ENCODE data around the gene TUBGCP2. TPM values are rescaled to one million over a fixed set of nuclear protein-coding genes. Genes with fewer than 3 reads are reported as not detected.

Gene TUBGCP2
- total and polyA plus RNA-seq, 9 of the 15 experiments (the other 6 are each of a cell fraction or from before 2014, with no cell fraction given): 4.3 to 56.6 (median 28.4) TPM

GRCh38 chr10:133260895-133261725 lies 47.6 kb downstream of the TUBGCP2 start (continued):
- TF ChIP-seq TRIM24 (IDR thresholded peaks at IDR 0.05) (no peak), MYBL2 (IDR thresholded peaks at IDR 0.05; ENCODE audit: low read depth) (no peak), MYBL2 (CRISPR knock-in tag; IDR thresholded peaks at IDR 0.05; ENCODE audit: borderline replicate concordance) (no peak), HIVEP1 (CRISPR knock-in tag; IDR thresholded peaks at IDR 0.05) (no peak), CREB5 (CRISPR knock-in tag; IDR thresholded peaks at IDR 0.05) (no peak), ZNF316 (IDR thresholded peaks at IDR 0.05) (no peak), ZNF740 (CRISPR knock-in tag; IDR thresholded peaks at IDR 0.05) (peak; percentile 62), ZNF740 (tag; IDR thresholded peaks at IDR 0.05) (no peak), HSF4 (CRISPR knock-in tag; IDR thresholded peaks at IDR 0.05; ENCODE audit: borderline replicate concordance) (no peak), ELK1 (CRISPR knock-in tag; IDR thresholded peaks at IDR 0.05) (no peak), POLR2A (conservative IDR thresholded peaks at IDR 0.05) (peak; percentile 38; the same call in 1 of the 2 replicates), VEZF1 (CRISPR knock-in tag; IDR thresholded peaks at IDR 0.05) (no peak), ZNF586 (CRISPR knock-in tag; conservative IDR thresholded peaks at IDR 0.05) (no peak), LARP7 (IDR thresholded peaks at IDR 0.05) (no peak), MNT (conservative IDR thresholded peaks at IDR 0.05) (peak in 1 of 2 experiments; percentile 39; a peak in 1 of 4 replicates), PYGO2 (tag; IDR thresholded peaks at IDR 0.05) (no peak), ZNF121 (CRISPR knock-in tag; conservative IDR thresholded peaks at IDR 0.05) (no peak), RFX7 (CRISPR knock-in tag; IDR thresholded peaks at IDR 0.05) (no peak), RBFOX2 (IDR thresholded peaks at IDR 0.05; ENCODE audit: low read depth, low read length) (peak; percentile 71), NFXL1 (CRISPR knock-in tag; IDR thresholded peaks at IDR 0.05) (no peak), ETV1 (tag; conservative IDR thresholded peaks at IDR 0.05; ENCODE audit: low read depth) (no peak), ZNF175 (CRISPR knock-in tag; IDR thresholded peaks at IDR 0.05; ENCODE audit: low read depth) (no peak)
